NCI-H1694 treated with DMSO at 0.1 percent for 48 hours (cell line): ENCODE data around the gene PPARA.

ENCODE experiments used
- DNase-seq: peaks from one replicate; lab custom pipeline; 2025; lab: John Stamatoyannopoulos, UW

The PPARA gene

DNA sequence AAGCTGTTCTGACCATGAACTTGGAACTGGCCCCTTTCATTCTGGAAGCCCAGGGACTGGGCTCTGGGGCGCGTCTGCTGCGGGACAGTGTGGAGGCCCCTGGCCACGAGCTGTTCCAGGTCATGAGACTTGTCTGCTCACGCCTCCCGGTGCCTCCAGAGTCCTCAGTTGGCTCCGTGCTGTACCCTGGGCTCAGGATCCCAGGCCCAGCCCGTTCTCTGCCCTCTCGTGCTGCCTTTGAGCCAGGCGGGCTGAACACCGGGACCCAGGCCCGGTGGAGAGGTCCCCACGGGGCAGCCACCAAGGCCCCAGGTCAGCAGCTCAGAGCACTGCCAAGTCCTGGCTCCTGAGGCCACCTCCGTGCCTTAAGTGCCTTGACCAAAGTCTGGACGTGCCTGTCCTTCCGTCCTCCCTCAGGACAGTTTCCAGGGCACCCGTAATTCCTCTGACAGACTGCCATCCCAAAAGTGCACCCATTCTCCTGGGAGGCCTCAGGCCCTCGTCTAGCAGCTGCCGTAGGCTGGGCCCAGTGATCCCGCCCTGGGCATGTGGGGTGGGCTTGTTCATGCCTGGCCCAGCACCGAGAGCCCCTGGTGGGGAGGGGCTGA, 36.3 kb upstream of the PPARA start:
- DNase-seq: peak; percentile 17

- peak; percentile 57 for DNase-seq
Observed at GRCh38 chr22:46114518-46115387, 35.6 kb upstream of the PPARA start.

DNA sequence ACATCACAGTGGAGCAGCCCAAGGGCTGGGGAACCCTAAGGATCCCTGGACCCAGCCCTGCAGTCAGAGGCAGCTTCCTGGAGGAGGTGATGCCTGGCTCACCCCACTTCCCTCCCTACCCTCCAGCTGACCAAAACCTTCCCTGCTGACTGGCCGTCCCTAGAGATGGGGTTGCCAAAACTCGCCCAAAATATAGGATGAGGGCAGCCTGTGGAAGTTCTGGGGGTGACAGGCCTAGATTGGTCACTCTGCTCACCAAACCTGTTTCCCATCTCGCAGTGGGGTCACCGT, 35.0 kb upstream of the PPARA start:
- DNase-seq: no peak

GRCh38 chr22:46115755-46116490, 34.4 kb upstream of the PPARA start:
- DNase-seq: peak; percentile 39

DNA sequence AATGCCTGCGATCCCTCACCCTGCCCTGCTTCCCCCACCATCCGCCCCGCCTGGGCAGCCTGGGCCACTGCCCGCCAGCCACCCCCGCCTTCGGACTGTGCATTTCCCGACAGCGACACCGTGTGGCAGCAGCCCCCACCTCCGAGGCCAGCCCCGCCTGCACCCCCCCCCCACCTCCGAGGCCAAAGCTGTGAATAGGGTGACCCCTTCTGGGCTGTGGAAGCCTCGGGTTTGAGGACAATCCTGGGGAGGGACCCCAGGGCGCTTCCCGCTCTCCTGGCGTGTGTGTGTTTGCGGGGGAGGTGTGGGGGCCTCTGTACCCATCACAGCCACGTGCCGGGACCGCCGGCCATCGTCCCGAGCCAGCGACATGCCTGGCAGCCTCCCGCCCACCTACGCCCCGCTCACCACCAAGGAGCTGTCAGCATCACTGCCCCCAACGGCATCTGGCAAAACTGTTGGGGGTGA, 33.8 kb upstream of the PPARA start:
- DNase-seq: peak; percentile 62

GRCh38 chr22:46117206-46118199, 32.8 kb upstream of the PPARA start:
- DNase-seq: no peak

- no peak for DNase-seq
Observed at GRCh38 chr22:46119093-46119728, 31.1 kb upstream of the PPARA start.

- DNase-seq: no peak
Observed at GRCh38 chr22:46119729-46120419, 30.5 kb upstream of the PPARA start.

GRCh38 chr22:46120420-46120737, 29.9 kb upstream of the PPARA start:
- no peak for DNase-seq

- DNase-seq: no peak
Observed at GRCh38 chr22:46121079-46121478, 29.2 kb upstream of the PPARA start.

DNA sequence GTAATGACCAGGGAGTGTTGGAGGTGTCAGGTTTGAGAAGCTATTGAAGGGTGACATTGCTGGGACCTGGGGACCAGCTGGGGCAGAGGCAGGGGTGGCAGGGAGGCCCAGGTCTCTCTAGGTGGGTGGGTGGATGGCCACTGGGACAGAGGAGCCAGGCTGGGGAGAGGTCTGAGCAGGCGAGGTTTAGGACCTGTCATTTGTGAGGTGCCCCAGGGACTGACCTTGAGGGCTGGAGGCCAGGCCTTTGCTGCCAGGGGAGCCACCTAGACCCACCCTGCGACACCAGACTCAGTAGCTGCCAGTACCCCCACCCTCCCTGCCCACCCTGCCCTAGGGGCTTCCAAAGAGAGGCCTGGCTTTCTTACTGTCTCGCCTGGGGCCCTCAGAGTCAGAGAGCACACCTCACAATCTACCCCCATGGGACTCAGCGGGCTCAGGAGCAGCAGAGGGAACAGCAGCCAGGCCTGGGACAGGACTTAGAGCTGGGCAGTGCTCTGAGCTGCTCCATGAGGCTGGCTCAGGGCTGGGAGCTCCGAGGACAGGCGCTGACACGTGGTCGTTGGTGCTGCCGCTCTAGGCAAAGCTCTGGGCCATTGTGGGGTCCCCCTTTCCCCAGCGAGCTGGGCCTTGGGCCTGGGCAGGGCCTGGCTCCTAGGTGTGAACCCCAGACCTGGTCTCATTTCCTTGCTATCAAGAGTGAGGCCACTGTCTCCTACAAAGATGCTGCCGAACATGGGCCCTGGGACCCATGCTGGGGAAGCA, 28.6 kb upstream of the PPARA start:
- DNase-seq: no peak

DNA sequence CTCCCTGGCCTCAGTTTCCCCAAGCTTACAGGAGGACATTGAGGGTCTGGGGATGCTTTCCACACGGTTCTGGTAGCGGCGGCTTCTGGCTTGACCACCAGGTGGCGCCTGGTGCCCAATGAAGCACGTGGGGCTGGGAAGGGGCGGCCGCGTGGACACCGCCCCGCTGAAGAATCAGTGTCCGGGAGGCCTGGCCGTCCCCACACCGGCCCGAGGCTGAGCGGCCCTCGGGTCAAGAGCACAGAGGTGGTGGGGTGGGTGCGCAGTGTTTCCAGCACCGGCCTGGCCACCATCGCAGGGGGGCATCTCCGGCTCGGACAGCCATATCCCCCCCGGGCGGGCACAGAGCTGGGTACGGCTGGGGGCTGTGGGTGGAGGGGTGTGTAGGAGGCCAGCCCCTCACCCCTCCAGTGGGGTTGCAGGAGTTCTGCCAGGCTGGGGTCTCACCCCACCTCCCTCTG, 27.8 kb upstream of the PPARA start:
- DNase-seq: peak; percentile 38

- DNase-seq: no peak
Observed at GRCh38 chr22:46122980-46123693, 27.2 kb upstream of the PPARA start.

DNA sequence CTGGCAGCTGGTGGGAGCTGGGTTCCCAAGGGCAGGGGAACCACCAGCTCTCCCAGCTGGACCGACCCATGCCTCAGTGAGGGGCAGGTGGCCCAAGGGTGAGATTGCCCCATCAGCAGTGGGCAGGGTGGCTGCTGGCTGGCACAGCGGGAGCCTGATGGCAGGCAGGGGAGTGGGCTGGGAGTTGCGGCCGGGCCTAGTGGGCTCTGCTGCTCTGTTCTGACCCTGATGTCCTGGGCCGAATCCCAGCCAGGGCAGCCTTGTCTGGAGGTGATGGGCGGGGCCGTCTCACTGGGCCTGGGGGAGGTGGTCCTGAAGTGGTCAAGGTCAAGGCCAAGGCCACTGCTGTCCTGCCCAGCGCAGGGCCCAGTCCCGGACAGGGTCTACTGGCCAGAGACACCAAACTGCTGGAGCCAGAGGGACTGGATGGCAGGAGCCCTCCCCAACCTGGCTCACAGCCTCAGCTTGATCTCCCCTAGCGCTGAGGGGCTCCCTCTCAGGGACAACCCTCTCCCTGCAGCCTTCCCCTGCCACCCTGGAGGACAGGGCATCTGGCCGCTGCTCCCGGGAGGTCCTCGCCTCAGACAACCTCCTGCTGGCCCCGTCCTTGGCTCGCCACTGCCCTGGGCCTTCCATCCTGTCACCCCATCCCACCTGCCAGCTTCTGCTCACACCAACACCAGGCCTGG, 26.5 kb upstream of the PPARA start:
- DNase-seq: no peak

DNA sequence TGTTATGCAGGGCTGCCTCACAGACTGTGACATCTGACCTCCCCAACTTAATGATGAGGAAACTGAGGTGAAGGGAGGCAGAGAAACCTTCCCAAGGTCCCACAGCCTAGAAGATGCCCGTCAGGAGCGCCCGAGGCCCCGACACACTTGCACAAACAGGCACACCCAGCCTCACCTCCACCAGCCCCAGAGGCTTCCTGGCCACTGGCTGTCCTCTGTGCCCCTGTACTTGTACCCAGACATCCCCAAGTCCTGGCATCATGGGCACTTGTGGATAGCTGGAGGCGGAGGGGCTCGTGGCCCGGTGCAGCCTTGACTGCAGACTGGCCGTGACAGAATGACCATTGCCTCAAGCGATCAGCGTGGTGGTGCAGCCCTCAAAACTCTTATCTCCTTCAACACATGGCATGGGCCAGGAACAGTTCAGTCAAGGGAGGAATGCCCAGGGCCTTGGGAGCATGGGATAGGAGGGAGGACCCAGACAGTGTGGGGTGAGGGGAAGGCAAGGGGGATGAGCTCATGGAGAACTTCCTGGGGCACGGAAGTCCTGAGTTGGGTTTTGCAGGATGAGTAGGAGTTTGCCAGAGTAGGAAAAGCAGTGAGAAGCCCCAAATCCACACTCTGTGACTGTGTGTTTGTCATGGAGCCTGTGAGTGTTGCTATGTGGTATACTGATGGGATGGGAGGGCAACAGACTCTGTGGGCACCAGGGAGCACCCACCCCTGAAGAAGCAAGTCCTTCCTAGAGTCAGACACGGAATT, 25.8 kb upstream of the PPARA start:
- no peak for DNase-seq

GRCh38 chr22:46125311-46125710, 25.0 kb upstream of the PPARA start:
- DNase-seq: no peak

- no peak for DNase-seq
Observed at GRCh38 chr22:46125816-46126765, 24.2 kb upstream of the PPARA start.
